Kidney tubule cell (primary cell): ENCODE data around the gene CHRNA7.

Experiments
- DNase-seq: peaks from one replicate; pipeline ENCODE4 v3.0.0-alpha.2; 2018; ENCODE audit warnings: low spot score

The CHRNA7 gene

DNA sequence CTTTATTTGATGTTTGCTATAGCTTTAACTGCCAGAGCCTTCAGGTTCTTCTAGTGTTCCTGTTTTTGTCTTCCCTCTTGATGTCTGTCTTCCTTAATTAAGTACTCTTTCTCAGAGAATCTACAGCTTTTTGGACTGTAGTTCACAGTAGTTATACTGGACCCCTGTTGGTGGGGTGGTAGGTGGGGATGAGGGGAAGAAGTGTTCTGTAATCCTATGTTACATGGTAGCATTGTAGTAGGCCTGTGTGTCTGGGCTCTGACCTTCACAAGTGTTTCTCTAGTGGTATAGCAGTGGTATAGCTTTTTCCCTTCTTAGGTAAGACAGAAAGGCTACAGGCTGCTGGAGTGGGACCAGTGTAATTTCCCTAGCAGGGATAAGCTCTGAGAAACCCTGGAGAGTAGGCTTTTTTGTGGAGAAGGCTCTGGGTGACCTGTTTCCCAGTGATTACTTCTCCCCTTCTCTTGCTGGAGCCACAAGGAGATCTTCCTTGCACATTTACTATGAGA lies 59.6 kb downstream of the CHRNA7 start:
- DNase-seq = no peak

GRCh38 chr15:32091505-32092380 lies 61.4 kb downstream of the CHRNA7 start:
- no peak for DNase-seq

DNA sequence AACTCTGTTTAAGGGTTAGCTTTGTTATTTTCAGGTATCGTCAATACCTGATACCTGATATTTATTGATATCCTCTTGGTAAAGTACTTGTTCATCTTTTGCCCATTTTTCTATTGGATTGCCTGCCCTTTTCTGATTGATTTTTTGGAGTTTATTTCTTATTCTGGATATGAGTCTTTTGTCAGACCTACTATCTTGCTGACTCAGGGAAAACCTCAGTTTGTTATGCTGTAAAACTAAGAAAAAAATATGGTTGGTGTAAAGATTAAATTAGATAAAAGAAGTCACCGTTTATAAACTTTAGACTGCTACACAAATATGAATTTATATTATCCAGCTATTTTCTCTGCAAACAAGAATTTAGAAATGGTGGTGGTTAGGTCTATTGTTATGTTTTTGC lies 65.9 kb downstream of the CHRNA7 start:
- DNase-seq = no peak

DNA sequence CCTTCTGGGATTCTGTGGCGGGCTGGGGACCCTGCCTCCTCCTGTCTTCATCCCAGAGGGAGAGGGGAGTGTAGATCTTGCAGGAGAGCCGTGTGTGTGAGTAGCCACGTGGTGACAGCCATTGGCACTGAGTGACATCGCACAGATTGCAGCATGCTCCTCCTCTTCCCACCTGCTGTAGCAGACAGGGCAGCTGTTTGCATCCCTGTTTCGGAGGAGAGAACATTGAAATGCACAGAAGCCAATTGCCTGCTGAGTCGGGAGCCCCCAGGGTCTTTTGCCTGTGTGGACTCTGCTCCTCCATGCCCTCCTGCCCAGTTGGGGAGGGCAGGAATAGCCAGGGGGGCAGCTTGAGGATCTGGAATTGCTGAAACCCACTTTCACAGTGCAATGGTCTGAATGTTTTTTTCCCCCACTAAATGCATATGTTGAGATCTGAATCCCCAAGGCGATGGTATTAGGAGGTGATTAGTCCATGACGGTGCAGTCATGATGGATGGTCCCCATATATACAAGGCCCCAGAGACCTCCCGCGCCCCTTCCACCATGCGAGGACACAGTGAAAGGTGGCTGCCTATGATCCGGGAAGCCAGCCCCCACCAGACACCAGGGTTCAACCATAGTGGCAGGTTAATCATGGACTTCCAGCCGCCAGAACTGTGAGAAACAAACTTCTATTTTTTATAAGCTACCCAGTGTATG lies 66.8 kb downstream of the CHRNA7 start:
- DNase-seq = no peak

DNA sequence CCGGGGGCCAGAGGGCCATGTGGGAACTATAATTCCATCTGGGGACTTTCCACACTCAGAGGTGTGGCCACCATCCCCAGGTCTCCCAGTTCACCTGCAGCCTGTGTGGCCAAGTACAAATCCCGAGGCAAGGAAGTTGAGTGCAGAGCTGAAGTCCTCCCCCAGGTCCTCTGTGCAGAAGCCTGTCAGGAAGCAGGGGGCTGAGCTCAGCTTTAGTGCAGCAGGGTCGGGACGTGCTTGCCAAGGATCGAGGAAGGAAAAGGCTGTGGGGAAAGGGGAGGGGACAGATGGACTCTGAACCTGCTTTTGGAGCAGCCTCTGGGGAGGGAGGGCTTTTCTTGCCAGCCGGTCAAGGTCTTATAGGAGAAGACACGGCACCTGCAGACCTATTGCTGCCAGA lies 67.7 kb downstream of the CHRNA7 start:
- DNase-seq = no peak

DNA sequence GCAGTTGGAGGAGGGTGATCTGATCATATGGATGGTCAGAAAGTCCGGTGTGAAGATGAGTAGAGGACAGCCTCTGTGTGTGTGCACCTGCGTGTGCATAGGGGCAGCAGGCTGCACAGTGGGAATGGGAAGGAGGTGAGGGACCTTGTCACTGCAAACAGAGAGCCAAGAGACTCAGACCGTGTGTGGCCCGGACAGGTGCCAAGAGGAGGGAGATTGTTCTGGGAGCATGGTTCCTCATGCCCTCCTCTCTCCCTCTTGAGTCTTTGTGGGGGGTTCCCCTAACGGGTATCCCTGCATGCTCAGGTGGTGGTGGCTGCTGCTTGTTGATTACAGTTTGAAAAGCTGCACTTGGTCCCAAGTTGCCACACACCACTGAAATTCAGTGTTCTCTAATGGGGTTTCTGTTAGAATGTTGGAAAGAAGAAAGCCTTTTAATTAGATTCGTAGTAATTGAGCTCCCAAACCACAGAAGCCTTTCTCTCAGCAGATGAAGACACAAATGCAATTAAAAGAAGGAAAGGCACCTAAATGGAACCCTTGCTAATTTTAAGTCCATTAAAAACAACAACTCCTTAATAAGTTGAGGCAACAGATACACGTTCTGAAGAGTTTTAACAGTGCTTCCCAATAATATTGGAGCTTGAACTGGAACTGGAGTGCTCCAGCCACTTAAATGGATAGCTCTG lies 68.9 kb downstream of the CHRNA7 start:
- no peak for DNase-seq

DNA sequence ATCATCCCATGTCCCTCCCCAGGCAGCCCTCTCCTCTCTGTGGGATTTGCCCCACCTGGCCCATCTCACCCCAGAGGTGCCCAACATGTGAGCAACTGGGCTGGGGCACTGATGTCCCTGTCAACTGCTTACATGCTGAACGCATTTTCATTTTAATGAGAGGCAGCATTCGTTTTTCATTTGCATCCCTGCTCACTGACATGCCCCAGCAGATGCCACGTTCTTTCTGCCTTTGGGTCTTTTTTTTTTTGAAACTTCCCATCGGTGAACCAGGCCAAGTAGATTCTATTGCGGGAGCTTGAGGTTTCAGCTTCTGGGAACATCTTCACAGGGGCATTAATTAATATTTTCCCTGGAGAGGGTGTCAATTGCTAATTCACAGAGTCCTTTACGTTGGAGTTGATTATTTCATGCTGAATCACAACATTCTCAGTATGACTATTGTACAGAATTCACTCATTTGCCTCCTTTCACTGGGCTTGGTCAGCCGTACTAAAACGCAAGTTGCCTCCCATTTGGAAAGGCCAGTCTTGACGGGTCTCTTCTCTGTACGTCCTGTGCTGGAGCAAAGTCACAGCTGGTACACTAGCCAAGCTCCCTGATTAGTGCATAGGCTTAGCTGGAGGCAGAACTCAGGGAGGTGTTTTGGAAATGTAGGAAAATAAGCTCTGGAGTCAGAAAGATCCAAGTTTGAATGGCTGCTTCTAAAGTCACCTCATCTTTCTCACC lies 69.8 kb downstream of the CHRNA7 start:
- DNase-seq = no peak

DNA sequence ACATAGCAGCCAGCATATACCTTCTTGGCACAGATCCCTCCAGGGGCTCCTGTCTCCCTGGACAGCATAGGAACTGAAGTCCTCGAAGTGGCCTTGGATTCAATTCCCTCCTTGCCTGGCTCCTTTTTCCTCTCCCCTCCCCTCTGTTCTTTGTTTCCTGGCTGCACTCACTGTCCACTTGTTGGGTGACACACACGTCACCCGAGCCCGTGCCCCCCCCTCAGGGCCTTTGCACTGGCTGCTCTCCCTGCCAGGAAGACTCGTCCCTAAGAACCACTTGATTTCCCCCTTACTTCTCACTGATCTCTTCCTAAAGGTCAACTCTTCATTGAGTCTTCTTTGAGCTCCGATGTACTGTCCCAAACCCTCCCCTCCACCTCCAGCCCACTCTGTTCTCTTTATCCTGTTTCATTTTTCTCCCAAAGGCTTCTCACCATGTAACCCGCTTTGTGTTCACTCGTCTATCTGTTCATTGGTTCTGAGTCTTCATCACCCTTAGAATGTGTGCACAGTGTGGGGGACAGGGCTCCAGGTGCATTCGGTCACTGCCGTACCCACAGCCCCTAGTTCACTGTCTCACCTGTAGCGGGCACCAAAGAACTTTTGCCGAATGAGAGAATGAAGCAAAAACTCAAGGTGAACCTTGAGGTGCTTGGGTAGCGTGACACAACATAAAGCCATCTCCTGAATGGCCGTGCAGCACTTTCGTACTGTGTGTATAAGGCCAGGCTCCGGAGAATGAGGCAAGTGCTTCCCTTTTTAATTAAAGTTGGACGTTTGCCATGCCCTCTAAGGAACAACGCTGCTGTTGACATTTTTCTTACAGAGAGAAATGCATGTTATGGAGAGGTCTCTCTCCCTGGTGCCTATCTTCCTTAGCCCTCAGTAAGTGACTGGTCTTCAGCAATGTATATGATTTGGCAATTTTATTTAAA lies 74.0 kb downstream of the CHRNA7 start:
- DNase-seq = no peak

DNA sequence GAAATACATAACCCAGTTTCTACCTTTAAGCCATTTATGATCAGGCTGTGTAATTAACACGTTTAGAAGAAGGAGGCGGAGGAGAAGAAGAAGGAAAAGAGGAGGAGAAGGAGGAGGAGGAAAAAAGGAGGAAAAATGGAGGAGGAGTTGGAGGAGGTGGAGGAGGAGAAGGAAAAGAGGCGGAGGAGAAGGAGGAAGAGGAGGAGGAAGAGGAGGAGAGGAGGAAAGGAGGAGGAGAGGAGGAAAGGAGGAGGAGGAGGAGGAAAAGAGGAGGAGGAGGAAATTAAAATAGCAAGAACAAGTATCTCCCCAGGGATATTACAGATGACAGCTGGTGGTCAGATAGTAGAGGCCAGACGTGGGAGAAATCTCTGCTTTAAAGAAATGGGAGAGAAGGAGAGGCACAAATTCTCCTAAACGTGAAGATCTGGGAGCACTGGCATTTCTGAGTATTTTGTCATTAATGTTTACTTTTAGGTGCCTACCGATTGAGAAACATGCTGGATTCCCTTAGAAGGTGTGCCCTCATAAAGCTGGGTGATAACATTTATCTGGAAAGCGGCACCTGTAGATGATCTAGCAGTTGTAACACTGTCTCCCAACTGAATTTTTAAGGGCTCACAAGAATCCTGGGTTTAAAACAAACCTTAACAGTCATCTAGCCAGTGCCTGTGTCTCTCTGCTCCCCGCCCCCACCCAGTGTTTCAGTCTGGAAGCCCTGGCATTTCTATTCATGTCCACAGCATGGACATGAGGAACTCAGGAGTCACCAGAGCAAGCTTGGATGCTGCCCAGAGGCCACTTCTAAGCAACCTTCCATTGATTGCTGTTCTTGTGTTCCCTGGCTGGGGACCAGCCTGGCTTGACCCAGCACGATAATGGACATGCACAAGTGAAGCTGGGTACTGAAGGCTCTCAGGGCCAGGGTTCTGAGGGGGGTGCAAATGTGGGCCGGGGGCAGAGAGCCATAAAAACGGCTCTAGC lies 75.2 kb downstream of the CHRNA7 start:
- no peak for DNase-seq

GRCh38 chr15:32106401-32107381 lies 76.4 kb downstream of the CHRNA7 start:
- no peak for DNase-seq

- peak; percentile 42 for DNase-seq
Observed at GRCh38 chr15:32107477-32108080, 77.3 kb downstream of the CHRNA7 start.

- DNase-seq = no peak
Observed at GRCh38 chr15:32108661-32109060, 78.3 kb downstream of the CHRNA7 start.

- DNase-seq = no peak
Observed at GRCh38 chr15:32112101-32112500, 81.8 kb downstream of the CHRNA7 start.

GRCh38 chr15:32113224-32113623 lies 82.9 kb downstream of the CHRNA7 start:
- DNase-seq = no peak

GRCh38 chr15:32117122-32117521 lies 86.8 kb downstream of the CHRNA7 start:
- no peak for DNase-seq

GRCh38 chr15:32119286-32119685 lies 89.0 kb downstream of the CHRNA7 start:
- no peak for DNase-seq

DNA sequence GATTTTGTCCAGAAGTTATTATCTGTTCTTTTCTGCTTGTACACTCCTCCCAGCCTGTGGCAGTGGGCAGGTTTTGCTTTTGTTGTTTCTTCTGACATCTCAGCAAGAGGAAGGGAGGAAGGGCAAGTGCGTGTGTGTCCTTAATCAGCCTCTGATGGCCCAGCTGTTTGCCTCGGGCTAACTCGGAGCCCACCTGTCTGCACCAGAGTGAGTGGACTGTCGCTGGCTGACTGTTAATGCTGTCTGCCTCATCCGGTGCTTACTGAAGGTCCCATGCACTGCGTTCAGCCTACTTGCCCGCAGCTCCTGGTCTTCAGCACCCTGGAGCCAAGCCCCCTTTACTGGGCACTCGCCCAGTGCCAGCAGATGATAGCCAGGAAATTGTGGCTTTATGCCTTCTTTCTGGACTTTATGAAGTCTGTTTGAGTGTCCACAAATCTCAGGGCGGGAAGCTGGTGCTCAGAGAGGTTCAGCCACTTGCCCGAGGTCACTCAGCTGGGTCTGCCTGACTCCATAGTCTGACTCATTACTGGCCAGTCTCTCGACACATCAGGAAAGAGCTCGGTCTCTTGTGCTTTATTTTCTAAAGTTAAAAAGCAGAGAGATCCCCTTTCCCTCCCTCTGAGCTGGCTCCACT lies 89.5 kb downstream of the CHRNA7 start:
- no peak for DNase-seq
